Kidney (tissue), 14 donors: ENCODE data around the gene ABLIM2. TPM values are rescaled to one million over a fixed set of nuclear protein-coding genes. Genes with fewer than 3 reads are reported as not detected.
A peak's percentile ranks its signal among the peaks of the same experiment; 100 is the strongest.

Experiments
- DNase-seq, 5 donors: peaks; one replicate each; pipeline ENCODE4 v3.0.0-alpha.2; 2013 to 2020
- FAIRE-seq: peaks from 2 replicates; lab custom pipeline; 2012; peaks lifted over from hg19 to GRCh38; lab: Jason Lieb, UNC
- H3K27ac ChIP-seq, 2 donors: one replicate each; pipeline ENCODE4 v1.7.0; 2013; ENCODE audit warnings: low read depth in 2 of 2, low read length in 2 of 2, inconsistent platforms in 1 of 2
- H3K27me3 ChIP-seq: one replicate; pipeline ENCODE4 v1.7.1; 2013; ENCODE audit warnings: low read length, inconsistent platforms; ENCODE audit not compliant: control insufficient read depth, insufficient read depth
- H3K36me3 ChIP-seq, 3 donors: one replicate each; pipeline versions ENCODE4 v1.7.0 to v1.7.1; 2013; ENCODE audit warnings: low read length in 3 of 3, control low read depth in 1 of 3, inconsistent platforms in 1 of 3; ENCODE audit not compliant: insufficient read depth in 3 of 3, control insufficient read depth in 2 of 3
- H3K4me1 ChIP-seq, 3 donors: one replicate each; pipeline versions ENCODE4 v1.7.0 to v1.7.1; 2013; ENCODE audit warnings: low read length in 3 of 3, inconsistent platforms in 1 of 3, low read depth in 1 of 3; ENCODE audit not compliant: control insufficient read depth in 2 of 3, insufficient read depth in 2 of 3
- H3K4me3 ChIP-seq, 3 donors: one replicate each; pipeline versions ENCODE4 v1.7.0 to v1.8.1; 2013; ENCODE audit warnings: low read length in 3 of 3, control low read depth in 1 of 3, inconsistent platforms in 1 of 3
- H3K9ac ChIP-seq, 3 donors: one replicate each; pipeline versions ENCODE4 v1.7.0 to v1.7.1; 2013; ENCODE audit warnings: low read length in 3 of 3, control low read depth in 1 of 3, inconsistent platforms in 1 of 3
- H3K9me3 ChIP-seq, 3 donors: one replicate each; pipeline versions ENCODE4 v1.7.0 to v1.7.1; 2013; ENCODE audit warnings: low read length in 3 of 3, control low read depth in 1 of 3, inconsistent platforms in 1 of 3; ENCODE audit not compliant: control insufficient read depth in 2 of 3, insufficient read depth in 1 of 3
- intact Hi-C: fragments of 100-400 bp; cut with DNase I; formaldehyde crosslinking; loops from one replicate; pipeline ENCODE4 v1.11.1; 2022
- polyA plus RNA-seq: library from polyadenylated mRNA; stranded (reverse); fragments of 350-450 nt; fragmentation: Illumina TruSeq; extraction: RNeasy Lipid Tissue Mini Kit (QIAGEN cat#74804); gene quantifications from one replicate; pipeline ENCODE4 v1.2.3, GENCODE V29; 2014; ENCODE audit warnings: low read depth, low replicate concordance; ENCODE audit not compliant: insufficient read depth
- total RNA-seq: library from RNA; stranded (reverse); fragmentation: NEBNext Ultra II Directional; extraction: Animal tissue kit (Norgen Biotek cat#: 25700); gene quantifications from one replicate; pipeline ENCODE4 v1.2.1, GENCODE V29; 2021
- TF ChIP-seq, protein P1 (sequence below): IDR thresholded peaks from 3 replicates; pipeline ENCODE4 v1.5.1; 2012; ENCODE audit warnings: mild to moderate bottlenecking, moderate library complexity, borderline replicate concordance; ENCODE audit not compliant: insufficient read depth; ENCODE audit errors: extremely low read depth
- donor health status: control.
- donor health status: control.
- donor health status: control.
- donor health status: control.
- donor health status: control.
- donor health status: DM: yes; HTN: yes; CAD: no.
- donor health status: Normal renal cell carcinoma (clear cell type).

The ABLIM2 gene
- total and polyA plus RNA-seq, 2 donors from 2014 or later, result 9.5 to 23.3 TPM

DNA sequence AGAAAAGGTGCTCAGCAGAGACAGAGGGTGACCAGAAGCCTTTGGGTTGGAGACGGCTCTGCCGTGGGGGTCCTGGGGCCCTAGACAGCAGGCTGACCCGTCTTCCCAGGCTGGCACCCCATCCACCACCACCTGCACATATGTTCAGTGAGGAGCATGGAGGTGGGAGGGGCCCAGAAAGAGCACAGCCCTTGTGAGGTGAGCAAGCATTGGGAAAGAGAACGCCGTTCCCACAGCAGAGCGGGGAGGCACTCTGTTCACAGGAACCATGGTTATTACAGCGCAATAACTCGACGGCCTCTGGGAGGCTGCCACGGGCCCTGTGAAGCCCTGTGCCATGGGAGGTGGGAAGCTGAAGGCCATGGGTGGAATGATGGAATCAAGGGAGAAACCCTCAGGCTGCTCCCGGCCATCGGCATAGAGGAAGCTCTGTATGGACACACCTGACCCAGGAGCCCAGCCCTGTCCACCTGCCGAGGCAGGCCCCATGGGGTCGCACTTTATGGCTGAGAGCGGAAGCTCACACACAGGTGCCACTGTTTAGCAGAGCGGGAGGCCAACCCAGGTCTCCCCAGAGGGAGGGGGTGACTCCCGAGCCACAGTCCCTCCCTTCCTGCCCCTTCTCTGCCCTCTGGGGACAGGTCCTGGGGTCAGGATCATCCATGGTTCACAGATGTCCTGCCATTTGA, 125.4 kb downstream of the ABLIM2 start:
- FAIRE-seq, result no peak
- Histone ChIP-seq H3K27ac (no peak overlapping the region), H3K9ac (no peak overlapping the region), H3K4me1 (no peaks in the 10 kb centered on the region), H3K4me3 (no peak overlapping the region), H3K27me3 (no peaks in the 10 kb centered on the region), H3K9me3 (no peaks in the 10 kb centered on the region), H3K36me3 (no peaks in the 10 kb centered on the region)
- TF ChIP-seq, protein P1, sequence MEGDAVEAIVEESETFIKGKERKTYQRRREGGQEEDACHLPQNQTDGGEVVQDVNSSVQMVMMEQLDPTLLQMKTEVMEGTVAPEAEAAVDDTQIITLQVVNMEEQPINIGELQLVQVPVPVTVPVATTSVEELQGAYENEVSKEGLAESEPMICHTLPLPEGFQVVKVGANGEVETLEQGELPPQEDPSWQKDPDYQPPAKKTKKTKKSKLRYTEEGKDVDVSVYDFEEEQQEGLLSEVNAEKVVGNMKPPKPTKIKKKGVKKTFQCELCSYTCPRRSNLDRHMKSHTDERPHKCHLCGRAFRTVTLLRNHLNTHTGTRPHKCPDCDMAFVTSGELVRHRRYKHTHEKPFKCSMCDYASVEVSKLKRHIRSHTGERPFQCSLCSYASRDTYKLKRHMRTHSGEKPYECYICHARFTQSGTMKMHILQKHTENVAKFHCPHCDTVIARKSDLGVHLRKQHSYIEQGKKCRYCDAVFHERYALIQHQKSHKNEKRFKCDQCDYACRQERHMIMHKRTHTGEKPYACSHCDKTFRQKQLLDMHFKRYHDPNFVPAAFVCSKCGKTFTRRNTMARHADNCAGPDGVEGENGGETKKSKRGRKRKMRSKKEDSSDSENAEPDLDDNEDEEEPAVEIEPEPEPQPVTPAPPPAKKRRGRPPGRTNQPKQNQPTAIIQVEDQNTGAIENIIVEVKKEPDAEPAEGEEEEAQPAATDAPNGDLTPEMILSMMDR, result no peak
- DNase-seq, result no peak
- intact Hi-C loops, result no loop called here

- Histone ChIP-seq H3K4me1 (no peaks in the 10 kb centered on the region), H3K27ac (no peak overlapping the region), H3K9ac (no peak overlapping the region), H3K36me3 (no peaks in the 10 kb centered on the region), H3K4me3 (no peak overlapping the region), H3K9me3 (no peaks in the 10 kb centered on the region), H3K27me3 (no peaks in the 10 kb centered on the region)
- TF ChIP-seq, protein P1, result no peak
- DNase-seq (peak in 1 of 5 donors; percentile 63), FAIRE-seq (no peak)
- intact Hi-C loops, result no loop called here
These were observed 126.2 kb downstream of the ABLIM2 start for GRCh38 chr4:8032381-8032780.

- FAIRE-seq, result no peak
These were observed 128.4 kb downstream of the ABLIM2 start for GRCh38 chr4:8030121-8030781.

More at GRCh38 chr4:8030121-8030781, 128.4 kb downstream of the ABLIM2 start:
- H3K9ac ChIP-seq, result no peak overlapping the region
- H3K4me3 ChIP-seq, result no peak overlapping the region
- TF ChIP-seq, protein P1, result no peak
- no peaks in the 10 kb centered on the region for H3K27me3 ChIP-seq
- H3K9me3 ChIP-seq, result no peaks in the 10 kb centered on the region
- H3K4me1 ChIP-seq, result no peaks in the 10 kb centered on the region
- no peak overlapping the region for H3K27ac ChIP-seq
- peak in 1 of 5 donors; percentile 65 for DNase-seq
- no peaks in the 10 kb centered on the region for H3K36me3 ChIP-seq
- intact Hi-C loops, result no loop called here
